GM10248 (cell line): ENCODE measurements around the gene NME1.

ENCODE experiments used
- CTCF ChIA-PET: fragments of 300-600 bp; sonication (Branson Sonifier 250); formaldehyde crosslinking; extraction: SDS; loops from one replicate; lab custom pipeline; 2021; ENCODE audit warnings: antibody characterized with exemption; lab: Yijun Ruan, JAX
- POLR2A ChIA-PET: fragments of 350-650 bp; sonication (Branson Sonifier 250); formaldehyde crosslinking; extraction: SDS; loops from one replicate; lab custom pipeline; 2020; ENCODE audit warnings: antibody characterized with exemption; lab: Yijun Ruan, JAX
- DNase-seq: peaks from one replicate; pipeline ENCODE4 v3.0.0; 2012; ENCODE audit errors: extremely low spot score
- CTCF ChIP-seq: IDR thresholded peaks from 2 replicates; pipeline ENCODE4 v1.5.1; 2012; ENCODE audit warnings: mild to moderate bottlenecking, low read depth; ENCODE audit errors: extremely low read depth, missing control alignments, control extremely low read depth

NME1 gene

GRCh38 chr17:51155416-51155815, 2.1 kb downstream of the NME1 start:
- no peak for TF ChIP-seq CTCF
- CTCF ChIA-PET: interaction anchor here (1.2 to 2.3 kb wide), 3 partner anchors 10 to 155 kb away, joined by 3 to 11 read pairs (median 4); partner anchors contain the start of gene NME2
- POLR2A ChIA-PET: interaction anchor here (0.8 kb wide), 1 partner anchor 10 kb away, joined by 3 read pairs; no protein-coding TSS in a partner anchor
- DNase-seq: no peak

GRCh38 chr17:51159604-51160003, 6.2 kb downstream of the NME1 start:
- no peak for DNase-seq
- ChIA-PET POLR2A (no interaction called here), CTCF (no interaction called here)
- TF ChIP-seq CTCF: no peak

GRCh38 chr17:51161541-51161940, 8.2 kb downstream of the NME1 start:
- no peak for DNase-seq
- ChIA-PET POLR2A (no interaction called here), CTCF (interaction anchor here (1.9 to 2.2 kb wide), 2 partner anchors 8 to 161 kb away, joined by 8 to 15 read pairs; partner anchors contain the start of gene NME1)
- no peak for TF ChIP-seq CTCF

- CTCF ChIA-PET: interaction anchor here (1.5 to 2.8 kb wide), 4 partner anchors 10 to 17 kb away, joined by 3 to 11 read pairs (median 8); partner anchors contain the start of gene NME1
- POLR2A ChIA-PET: interaction anchor here (0.5 to 1.5 kb wide), 2 partner anchors 10 to 12 kb away, joined by 3 to 6 read pairs; partner anchors contain the start of gene NME1
- TF ChIP-seq CTCF: no peak
- DNase-seq: no peak
These were observed 11.7 kb downstream of the NME1 start for GRCh38 chr17:51164911-51165679.

GRCh38 chr17:51165680-51166197, 12.4 kb downstream of the NME1 start:
- TF ChIP-seq CTCF: no peak
- ChIA-PET CTCF (interaction anchor here (1.5 to 2.8 kb wide), 4 partner anchors 10 to 16 kb away, joined by 3 to 11 read pairs (median 8); partner anchors contain the start of gene NME1), POLR2A (interaction anchor here (0.7 to 1.5 kb wide), 2 partner anchors 13 to 92 kb away, joined by 3 to 6 read pairs; partner anchors contain the start of gene NME1)
- DNase-seq: no peak
